GM18511 (cell line): ENCODE measurements around the gene ACVR1.

Source experiments
- ATAC-seq: cut with Tn5 transposase; IDR thresholded peaks from one replicate; pipeline ENCODE4 v1.9.1; 2021; ENCODE audit warnings: mild to moderate bottlenecking, moderate library complexity; ENCODE audit not compliant: unreplicated experiment

Gene ACVR1

GRCh38 chr2:157876066-157876785, at the start of gene ACVR1:
ACVR1 (minus strand) TSS chr2:157876330; CDS start chr2:157799493, 76,837 bp downstream.
- peak; percentile 87 for ATAC-seq

DNA sequence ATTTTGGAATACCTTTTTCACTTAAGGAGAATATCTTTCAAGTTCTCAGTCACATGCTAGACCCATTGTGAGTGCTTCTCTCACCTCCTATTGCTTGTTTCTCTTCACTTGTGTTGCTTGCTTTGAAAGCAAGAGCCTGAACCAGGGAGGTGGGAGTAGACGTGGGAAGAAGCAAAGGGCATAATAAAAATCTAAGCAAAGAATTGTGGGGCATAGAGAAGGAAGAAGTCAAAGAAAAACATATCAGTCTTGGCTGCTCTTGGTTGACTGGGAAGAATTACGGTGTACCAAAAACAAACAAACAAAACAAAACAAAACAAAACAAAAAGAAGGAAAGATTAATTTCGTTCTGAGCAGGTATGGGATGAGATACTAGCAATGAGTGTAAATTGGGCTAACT, 48.9 kb upstream of the ACVR1 start:
- no peak for ATAC-seq

- no peak for ATAC-seq
These were observed 47.6 kb upstream of the ACVR1 start for GRCh38 chr2:157923598-157924217.

DNA sequence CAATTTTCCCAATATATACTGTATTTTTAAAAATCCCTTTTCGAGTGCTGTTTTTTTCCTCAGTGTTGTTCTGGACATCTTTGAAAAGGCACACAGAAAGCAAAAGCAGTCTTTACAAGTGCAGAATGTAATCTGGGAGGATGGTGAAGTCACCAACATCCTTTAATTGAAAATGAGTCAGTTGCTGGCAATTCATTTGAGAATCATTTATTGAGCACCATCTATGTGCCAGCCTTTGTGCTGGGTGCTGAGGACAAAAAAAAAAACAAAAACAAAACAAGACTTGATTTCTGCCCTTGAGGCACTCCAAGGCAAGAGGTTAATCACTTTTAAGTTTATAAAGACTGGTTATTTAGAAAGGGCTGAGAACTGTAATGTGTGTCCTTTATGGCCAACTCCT, 46.7 kb upstream of the ACVR1 start:
- no peak for ATAC-seq

DNA sequence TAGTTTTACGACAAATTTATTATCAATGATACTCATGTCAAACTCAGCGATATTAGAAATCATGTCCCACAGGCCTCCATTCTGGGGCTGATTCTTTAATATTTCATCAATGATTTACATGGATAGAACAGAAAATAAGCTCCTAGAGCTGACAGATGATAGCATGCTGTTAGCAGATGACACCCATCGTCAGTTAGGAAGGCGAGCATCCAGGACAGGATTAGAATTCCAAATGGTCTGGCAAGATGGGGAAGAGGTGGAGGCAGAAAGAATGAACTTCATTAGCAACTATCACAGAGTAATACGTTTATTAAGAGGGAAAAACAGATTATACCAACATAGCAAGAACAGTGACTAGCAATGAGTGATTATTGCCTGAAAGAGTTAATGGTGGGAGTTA, 46.2 kb upstream of the ACVR1 start:
- ATAC-seq, result no peak

DNA sequence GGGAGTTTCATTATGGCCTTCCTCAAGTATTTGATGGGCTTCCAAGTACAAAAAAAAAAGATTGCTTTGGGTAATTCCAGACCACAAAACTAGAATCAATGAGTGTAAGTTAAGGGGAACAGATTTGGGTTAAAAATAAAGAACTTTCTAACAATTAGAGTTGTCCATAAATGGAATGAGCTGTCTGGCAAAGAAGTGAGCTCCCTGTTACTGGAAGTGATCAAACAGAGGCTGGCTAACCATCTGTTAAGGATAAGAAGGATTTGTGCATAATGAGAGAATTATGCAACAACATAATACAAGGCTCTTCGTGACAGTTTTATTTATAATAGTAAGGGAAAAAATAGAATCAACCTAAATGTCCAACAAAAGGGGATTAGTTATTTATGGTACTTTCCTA, 44.6 kb upstream of the ACVR1 start:
- no peak for ATAC-seq

DNA sequence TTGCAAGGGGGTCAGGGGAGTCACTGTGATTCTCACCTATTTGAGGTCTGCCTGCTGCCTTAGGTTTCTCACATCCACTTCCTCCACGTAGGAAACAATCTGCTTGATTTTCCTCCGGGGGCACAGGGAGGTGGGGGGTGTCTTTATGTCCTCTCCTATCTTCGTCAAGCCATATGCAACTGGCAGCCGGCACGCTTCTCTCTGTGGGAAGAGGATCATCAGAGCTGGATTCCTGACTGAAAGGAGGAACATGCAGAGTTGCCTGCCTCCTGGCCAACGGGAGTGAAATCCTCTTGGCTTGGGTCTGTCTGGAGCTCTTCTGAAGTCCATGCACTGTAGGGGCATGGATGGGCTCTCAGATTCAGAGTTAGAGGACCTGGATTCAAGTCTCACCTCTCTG, 43.1 kb upstream of the ACVR1 start:
- ATAC-seq, result no peak

DNA sequence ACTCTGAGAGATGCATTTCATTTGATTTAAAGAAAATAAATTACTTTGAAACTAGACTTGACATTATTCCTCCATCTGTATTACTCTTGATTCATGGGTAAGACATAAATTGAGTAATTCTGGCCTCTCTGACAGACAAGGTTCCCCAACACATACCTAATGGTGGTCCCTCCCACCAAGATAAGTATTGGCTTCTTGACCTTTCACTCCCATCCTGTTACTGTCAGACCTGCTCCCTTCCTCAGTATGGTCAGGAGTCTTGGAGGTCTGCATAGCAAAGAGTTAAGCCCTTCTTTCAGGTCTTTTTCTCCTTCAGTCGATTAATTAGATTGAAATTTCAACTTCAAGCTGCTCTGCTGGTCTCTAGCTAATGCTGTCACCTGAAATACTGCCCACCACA, 42.2 kb upstream of the ACVR1 start:
- no peak for ATAC-seq

GRCh38 chr2:157911750-157912149, 35.6 kb upstream of the ACVR1 start:
- ATAC-seq, result no peak

DNA sequence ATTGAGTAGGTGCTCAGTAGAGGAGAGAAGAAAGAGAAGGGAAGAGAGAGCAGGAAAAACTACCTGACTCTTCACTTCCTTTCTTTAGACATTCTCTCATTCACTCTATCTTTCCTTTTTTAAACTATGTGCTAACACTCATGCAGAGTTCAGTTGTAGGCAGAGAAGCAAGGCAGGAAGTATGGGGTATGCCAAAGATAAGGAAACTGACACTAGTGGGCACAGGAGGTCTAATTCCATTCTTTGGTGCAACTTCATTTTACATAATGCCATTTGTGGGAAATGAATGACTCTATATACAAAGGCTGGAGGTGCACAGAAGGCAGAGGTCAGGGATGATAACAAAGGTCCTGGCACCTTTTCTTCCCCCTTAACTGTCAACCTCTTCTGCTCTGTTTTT, 35.1 kb upstream of the ACVR1 start:
- ATAC-seq, result no peak

- ATAC-seq, result no peak
These were observed 29.0 kb upstream of the ACVR1 start for GRCh38 chr2:157905092-157905491.

GRCh38 chr2:157903626-157904025, 27.5 kb upstream of the ACVR1 start:
- ATAC-seq, result no peak

DNA sequence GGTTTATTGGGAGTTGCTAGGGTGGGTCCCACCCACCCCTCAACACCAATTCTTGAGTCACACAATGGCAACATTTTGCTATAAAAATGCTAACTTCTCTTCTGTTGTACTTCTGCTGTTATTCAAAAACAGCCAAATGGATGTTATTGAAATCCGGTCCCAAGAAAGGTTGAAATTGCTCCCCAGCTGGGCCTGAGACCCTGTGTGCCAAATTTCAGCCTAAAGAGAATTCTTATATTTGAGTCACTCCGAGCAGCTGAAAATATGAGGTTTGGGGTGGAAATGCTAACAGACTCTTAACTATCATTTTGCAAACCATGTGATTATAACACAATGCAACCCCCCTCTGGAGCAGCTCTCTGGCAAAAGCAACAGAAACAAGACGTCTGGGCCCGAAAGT, 27.0 kb upstream of the ACVR1 start:
- ATAC-seq, result no peak

DNA sequence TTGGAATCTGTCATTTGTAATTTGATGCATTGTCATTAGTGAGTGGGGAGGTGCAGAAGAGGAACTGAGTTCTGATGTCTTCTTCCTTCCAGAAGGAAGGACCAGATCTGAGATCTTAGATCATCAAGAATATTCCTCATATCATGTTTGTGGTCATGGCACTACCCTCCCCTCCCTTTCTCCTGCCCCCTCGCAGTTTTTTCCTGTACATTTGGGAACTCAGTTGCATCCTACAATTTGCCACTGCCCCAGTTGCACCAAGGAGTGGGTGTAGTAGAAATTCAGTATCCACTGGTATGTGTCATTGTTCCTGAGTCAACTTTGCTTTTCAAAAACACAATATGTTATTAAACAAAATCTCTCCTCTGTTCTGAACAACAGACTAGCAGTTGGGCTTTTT, 26.6 kb upstream of the ACVR1 start:
- no peak for ATAC-seq

GRCh38 chr2:157901325-157901724, 25.2 kb upstream of the ACVR1 start:
- no peak for ATAC-seq

- ATAC-seq, result no peak
These were observed 24.6 kb upstream of the ACVR1 start for GRCh38 chr2:157900684-157901083.

DNA sequence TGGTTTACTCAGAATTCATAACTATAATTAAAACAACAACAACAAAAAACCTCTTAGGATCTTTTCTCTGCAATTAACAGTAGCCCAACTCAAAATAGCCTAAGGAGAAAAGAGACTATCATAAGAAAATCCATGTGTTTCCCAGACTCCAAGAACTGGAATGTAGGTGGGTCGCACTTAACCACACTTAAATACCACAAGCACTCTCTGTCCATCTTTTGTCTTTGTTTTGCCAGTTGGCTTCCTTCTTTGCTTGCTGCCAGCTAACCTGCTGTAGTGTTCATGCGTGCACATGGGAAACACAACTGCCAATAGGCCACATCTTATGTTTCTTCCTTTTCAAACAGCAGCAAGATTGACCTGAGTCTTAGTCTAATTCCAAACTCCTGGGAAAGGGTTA, 24.1 kb upstream of the ACVR1 start:
- no peak for ATAC-seq

DNA sequence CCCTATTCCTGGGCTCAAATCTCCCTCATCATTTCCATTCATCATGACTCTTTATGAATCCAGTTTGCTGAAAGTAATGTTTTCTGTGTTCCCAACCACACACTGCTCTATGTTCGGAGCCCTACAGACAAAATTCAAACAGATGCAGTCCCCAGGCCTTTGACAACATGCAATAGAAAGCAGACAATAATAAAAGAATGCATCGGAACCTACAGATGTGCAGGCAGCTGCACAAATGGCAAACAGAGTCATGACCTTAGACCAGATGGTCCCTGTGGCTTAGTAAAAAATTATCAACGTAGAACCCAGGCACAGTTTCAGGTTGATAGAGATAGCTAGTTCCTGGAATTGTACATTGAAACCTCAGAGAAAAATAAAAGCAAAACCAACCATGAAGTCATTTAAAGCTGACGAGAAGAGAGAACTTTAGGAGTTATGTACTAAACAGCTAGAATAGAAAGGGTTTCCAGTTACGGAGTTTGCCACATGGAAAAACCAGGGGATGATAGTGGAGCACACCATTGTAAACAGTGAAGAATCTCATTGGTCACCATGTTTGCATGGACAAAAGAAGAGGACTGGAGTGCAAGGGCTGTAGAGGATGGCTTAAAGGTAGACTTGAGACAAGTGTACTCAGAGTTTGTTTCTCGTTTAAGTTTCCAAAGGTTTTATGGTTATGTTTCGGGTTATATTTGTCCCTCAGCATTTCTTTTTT, 23.2 kb upstream of the ACVR1 start:
- ATAC-seq, result peak; percentile 77

DNA sequence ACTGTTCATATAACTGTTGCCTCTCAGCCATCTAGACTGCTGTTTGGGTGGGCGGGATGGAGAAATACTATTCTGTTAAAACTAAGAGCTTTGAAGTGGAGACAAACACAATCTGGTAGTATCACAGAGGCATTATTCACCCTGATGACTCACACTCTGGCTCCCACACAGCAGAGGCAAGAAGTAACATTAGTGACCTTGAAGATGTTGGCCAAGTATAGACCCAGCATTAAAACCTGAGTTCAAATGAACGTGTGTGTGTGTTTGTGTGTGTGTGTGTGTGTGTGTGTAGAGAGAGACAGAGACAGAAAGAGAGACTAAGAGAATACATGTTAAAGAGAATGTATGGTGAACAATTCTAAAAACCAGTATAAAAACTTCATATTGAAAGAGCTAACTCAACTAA, 22.5 kb upstream of the ACVR1 start:
- peak; percentile 23 for ATAC-seq

DNA sequence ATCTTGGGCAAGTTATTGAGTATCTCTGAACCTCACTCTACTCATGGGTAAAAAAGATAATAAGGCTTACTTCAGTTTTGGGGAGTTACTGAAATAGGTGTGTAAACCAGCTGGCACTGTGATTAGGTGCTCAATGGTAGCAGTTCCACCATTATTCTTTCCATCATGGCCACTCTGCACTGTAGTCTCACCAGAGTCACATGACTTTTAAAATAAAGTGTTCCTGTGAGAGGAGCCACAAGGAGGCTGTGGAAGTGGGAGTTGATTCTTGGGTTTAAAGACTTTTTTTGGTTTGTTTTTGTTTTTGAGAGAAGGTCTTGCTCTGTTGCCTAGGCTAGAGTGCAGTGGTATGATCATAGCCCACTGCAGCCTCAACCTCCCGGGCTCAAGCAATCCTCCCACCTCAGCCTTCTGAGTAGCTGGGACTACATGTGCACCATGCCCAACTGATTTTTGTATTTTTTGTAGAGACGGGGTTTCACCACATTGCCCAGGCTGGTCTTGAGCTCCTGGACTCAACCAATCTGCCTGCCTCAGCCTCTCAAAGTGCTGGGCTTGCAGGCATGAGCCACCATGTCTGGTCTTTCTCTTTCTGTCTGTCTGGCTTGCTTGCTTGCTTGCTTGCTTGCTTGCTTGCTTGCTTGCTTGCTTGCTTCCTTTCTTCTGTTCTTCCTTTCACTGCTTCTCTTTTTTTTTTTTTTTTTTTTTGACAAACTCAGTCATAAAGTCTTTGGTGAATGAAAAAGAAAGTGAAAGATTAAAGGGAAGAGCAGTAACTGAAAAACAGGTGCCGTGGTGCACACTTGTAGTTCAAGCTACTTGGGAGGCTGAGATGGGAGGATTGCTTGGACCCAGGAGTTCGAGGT, 21.2 kb upstream of the ACVR1 start:
- ATAC-seq, result peak; percentile 60

- ATAC-seq, result no peak
These were observed 19.4 kb upstream of the ACVR1 start for GRCh38 chr2:157895531-157895930.
